Measurements from ENCODE around the gene DPH7. TPM values are rescaled to one million over a fixed set of nuclear protein-coding genes. Genes with fewer than 3 reads are reported as not detected.
A peak's percentile ranks its signal among the peaks of the same experiment; 100 is the strongest.

DPH7 gene
- total RNA-seq, 1 experiment from 2014 or later: 54.4 TPM

GRCh38 chr9:137610944-137611343 lies 32.2 kb upstream of the DPH7 start:
- BruUV-seq (replicated peaks): no TSS peak
- H3K4me1 ChIP-seq (ENCODE audit: control insufficient read depth in 1 of 2, insufficient read depth in 2 of 2, low read length in 2 of 2): peaks cover 47 to 74% of the 10 kb centered on the region in 2 experiments
- POLR2A ChIA-PET: interaction anchor here (1.3 kb wide), 1 partner anchor 20 kb away, joined by 5 read pairs; no protein-coding TSS in a partner anchor
- peak overlapping the region; percentile 92 for H3K9ac ChIP-seq (ENCODE audit: low read length)
- DNase-seq (ENCODE audit: low read depth, low spot score) (no peak), ATAC-seq (no peak)
- H3K27ac ChIP-seq (ENCODE audit: low read depth, low read length): peak overlapping the region; percentile 99
- no peaks in the 10 kb centered on the region for H3K9me3 ChIP-seq (ENCODE audit: control insufficient read depth in 1 of 2, insufficient read depth in 1 of 2, low read depth in 1 of 2, low read length in 2 of 2)
- peak overlapping the region; percentile 29 to 62; a peak in 3 of 4 replicates for H3K4me3 ChIP-seq (replicated peaks in 1 of 2; ENCODE audit: low read depth in 1 of 2, low read length in 2 of 2)
- H4K20me1 ChIP-seq (ENCODE audit: insufficient read depth): no peaks in the 10 kb centered on the region
- intact Hi-C loops (cut with micrococcal nuclease): loop anchor here (5.0 kb wide), 1 partner anchor 34 kb away; the partner anchor contains the start of gene DPH7
- H3K9me2 ChIP-seq (ENCODE audit: insufficient read depth): no peaks in the 10 kb centered on the region
- no peaks in the 10 kb centered on the region for H3K27me3 ChIP-seq (ENCODE audit: insufficient read depth, low read length)
- H3K79me2 ChIP-seq (ENCODE audit: insufficient read depth, low read length): peaks cover 51% of the 10 kb centered on the region; the same call in 1 of the 2 replicates
- CTCF ChIA-PET: no interaction called here
- H3K36me3 ChIP-seq (ENCODE audit: control insufficient read depth in 1 of 2, insufficient read depth in 2 of 2, low read length in 2 of 2): peaks cover 0 to 26% of the 10 kb centered on the region in 2 experiments; a peak in 2 of 4 replicates
- TF ChIP-seq TCF7L2 (IDR thresholded peaks at IDR 0.05; ENCODE audit: borderline replicate concordance, extremely low read depth, insufficient read depth, insufficient read length): no peak
- TF ChIP-seq JUND (IDR thresholded peaks at IDR 0.05): no peak
- no peak for TF ChIP-seq ELF1 (IDR thresholded peaks at IDR 0.05; ENCODE audit: borderline replicate concordance, low read depth)
- no peak for TF ChIP-seq CEBPB (IDR thresholded peaks at IDR 0.05; ENCODE audit: low read depth)
- TF ChIP-seq CTCF (IDR thresholded peaks at IDR 0.05 in 2 of 3, conservative IDR thresholded peaks at IDR 0.05 in 1 of 3; ENCODE audit: borderline replicate concordance in 1 of 3, insufficient read depth in 1 of 3, low read depth in 2 of 3, low read length in 2 of 3): no peak
- TF ChIP-seq YY1 (IDR thresholded peaks at IDR 0.05; ENCODE audit: extremely low read depth, insufficient replicate concordance, low read depth, low read length): no peak
- no peak for TF ChIP-seq SIN3A (IDR thresholded peaks at IDR 0.05; ENCODE audit: low read depth)
- TF ChIP-seq MAX (IDR thresholded peaks at IDR 0.05): no peak
- no peak for TF ChIP-seq CBX3 (IDR thresholded peaks at IDR 0.05; ENCODE audit: low read depth)
- no peak for TF ChIP-seq SRF (IDR thresholded peaks at IDR 0.05; ENCODE audit: low read depth)
- no peak for TF ChIP-seq EZH2 (IDR thresholded peaks at IDR 0.05)
- TF ChIP-seq ZFX (IDR thresholded peaks at IDR 0.05): no peak
- peak overlapping the region; percentile 100 for H3K4me2 ChIP-seq (ENCODE audit: low read length)
- no peak overlapping the region for H2AFZ ChIP-seq (ENCODE audit: low read depth, low read length, poor library complexity, severe bottlenecking)
- RAD21 ChIA-PET (ENCODE audit: low non-redundant PET in 1 of 2, low total read pairs in 2 of 2, uncharacterized antibody in 2 of 2, unreplicated experiment in 2 of 2): interaction anchor here in 1 of 2 experiments (0.6 kb wide), 1 partner anchor 59 kb away, joined by 6 read pairs; the partner anchor contains the start of gene MRPL41

Data from HCT116 (cell line).